DND-41 (cell line): ENCODE measurements around the gene NAA15.

ENCODE experiments used
- CTCF ChIP-seq: IDR thresholded peaks from 2 replicates; pipeline ENCODE4 v1.5.1; 2012; ENCODE audit warnings: borderline replicate concordance, low read length, moderate library complexity, mild to moderate bottlenecking; ENCODE audit not compliant: poor library complexity, severe bottlenecking; ENCODE audit errors: extremely low read depth
- EZH2 ChIP-seq: IDR thresholded peaks from 3 replicates; pipeline ENCODE4 v1.6.1; 2012; ENCODE audit warnings: borderline replicate concordance, low read depth, mild to moderate bottlenecking, moderate library complexity, low read length, inconsistent platforms; ENCODE audit not compliant: severe bottlenecking

DNA sequence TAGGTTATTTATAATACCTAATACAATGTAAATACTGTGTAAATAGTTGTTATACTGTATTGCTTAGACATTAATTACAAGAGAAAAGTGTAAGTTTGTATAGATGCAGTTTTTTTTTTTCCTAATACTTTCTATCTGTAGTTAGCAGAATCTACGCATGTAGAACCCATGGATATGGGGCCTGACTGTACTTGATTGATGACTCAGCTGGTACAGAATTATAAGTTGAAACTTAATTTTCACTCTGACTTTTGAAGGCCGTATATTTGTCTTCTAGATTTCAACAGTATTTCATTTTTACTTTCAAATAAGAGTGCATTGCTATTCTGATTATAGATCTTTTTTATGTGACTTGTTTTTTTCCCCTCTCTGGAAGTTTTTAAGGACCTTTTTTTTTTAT lies 31.7 kb downstream of the NAA15 start:
- TF ChIP-seq CTCF = no peak
- no peak for TF ChIP-seq EZH2
